ENCODE measurements around the gene LRMDA.

GRCh38 chr10:76072384-76072783 is 641.0 kb downstream of the LRMDA start:
- no peak for TF ChIP-seq CTCF (IDR thresholded peaks at IDR 0.05)
- no peak for TF ChIP-seq POLR2A (IDR thresholded peaks at IDR 0.05)
- TF ChIP-seq POLR2AphosphoS5 (IDR thresholded peaks at IDR 0.05) = no peak
